NCI-H2029 treated with DMSO at 0.1 percent for 48 hours (cell line): Measurements from ENCODE around the gene PIMREG.

Experiments
- DNase-seq: peaks from one replicate; lab custom pipeline; 2025; lab: John Stamatoyannopoulos, UW

Gene PIMREG

GRCh38 chr17:6498901-6499540 lies 54.8 kb downstream of the PIMREG start:
- DNase-seq, result no peak
